ENCODE data around the gene NTNG1. TPM values are rescaled to one million over a fixed set of nuclear protein-coding genes. Genes with fewer than 3 reads are reported as not detected.

The NTNG1 gene
- total and polyA plus RNA-seq, 2 of the 8 experiments (the other 6 are each of a cell fraction or from before 2014, with no cell fraction given) = 1.2 to 4.1 TPM

GRCh38 chr1:107526524-107527198 is 385.8 kb downstream of the NTNG1 start (continued):
- TF ChIP-seq, protein P1, sequence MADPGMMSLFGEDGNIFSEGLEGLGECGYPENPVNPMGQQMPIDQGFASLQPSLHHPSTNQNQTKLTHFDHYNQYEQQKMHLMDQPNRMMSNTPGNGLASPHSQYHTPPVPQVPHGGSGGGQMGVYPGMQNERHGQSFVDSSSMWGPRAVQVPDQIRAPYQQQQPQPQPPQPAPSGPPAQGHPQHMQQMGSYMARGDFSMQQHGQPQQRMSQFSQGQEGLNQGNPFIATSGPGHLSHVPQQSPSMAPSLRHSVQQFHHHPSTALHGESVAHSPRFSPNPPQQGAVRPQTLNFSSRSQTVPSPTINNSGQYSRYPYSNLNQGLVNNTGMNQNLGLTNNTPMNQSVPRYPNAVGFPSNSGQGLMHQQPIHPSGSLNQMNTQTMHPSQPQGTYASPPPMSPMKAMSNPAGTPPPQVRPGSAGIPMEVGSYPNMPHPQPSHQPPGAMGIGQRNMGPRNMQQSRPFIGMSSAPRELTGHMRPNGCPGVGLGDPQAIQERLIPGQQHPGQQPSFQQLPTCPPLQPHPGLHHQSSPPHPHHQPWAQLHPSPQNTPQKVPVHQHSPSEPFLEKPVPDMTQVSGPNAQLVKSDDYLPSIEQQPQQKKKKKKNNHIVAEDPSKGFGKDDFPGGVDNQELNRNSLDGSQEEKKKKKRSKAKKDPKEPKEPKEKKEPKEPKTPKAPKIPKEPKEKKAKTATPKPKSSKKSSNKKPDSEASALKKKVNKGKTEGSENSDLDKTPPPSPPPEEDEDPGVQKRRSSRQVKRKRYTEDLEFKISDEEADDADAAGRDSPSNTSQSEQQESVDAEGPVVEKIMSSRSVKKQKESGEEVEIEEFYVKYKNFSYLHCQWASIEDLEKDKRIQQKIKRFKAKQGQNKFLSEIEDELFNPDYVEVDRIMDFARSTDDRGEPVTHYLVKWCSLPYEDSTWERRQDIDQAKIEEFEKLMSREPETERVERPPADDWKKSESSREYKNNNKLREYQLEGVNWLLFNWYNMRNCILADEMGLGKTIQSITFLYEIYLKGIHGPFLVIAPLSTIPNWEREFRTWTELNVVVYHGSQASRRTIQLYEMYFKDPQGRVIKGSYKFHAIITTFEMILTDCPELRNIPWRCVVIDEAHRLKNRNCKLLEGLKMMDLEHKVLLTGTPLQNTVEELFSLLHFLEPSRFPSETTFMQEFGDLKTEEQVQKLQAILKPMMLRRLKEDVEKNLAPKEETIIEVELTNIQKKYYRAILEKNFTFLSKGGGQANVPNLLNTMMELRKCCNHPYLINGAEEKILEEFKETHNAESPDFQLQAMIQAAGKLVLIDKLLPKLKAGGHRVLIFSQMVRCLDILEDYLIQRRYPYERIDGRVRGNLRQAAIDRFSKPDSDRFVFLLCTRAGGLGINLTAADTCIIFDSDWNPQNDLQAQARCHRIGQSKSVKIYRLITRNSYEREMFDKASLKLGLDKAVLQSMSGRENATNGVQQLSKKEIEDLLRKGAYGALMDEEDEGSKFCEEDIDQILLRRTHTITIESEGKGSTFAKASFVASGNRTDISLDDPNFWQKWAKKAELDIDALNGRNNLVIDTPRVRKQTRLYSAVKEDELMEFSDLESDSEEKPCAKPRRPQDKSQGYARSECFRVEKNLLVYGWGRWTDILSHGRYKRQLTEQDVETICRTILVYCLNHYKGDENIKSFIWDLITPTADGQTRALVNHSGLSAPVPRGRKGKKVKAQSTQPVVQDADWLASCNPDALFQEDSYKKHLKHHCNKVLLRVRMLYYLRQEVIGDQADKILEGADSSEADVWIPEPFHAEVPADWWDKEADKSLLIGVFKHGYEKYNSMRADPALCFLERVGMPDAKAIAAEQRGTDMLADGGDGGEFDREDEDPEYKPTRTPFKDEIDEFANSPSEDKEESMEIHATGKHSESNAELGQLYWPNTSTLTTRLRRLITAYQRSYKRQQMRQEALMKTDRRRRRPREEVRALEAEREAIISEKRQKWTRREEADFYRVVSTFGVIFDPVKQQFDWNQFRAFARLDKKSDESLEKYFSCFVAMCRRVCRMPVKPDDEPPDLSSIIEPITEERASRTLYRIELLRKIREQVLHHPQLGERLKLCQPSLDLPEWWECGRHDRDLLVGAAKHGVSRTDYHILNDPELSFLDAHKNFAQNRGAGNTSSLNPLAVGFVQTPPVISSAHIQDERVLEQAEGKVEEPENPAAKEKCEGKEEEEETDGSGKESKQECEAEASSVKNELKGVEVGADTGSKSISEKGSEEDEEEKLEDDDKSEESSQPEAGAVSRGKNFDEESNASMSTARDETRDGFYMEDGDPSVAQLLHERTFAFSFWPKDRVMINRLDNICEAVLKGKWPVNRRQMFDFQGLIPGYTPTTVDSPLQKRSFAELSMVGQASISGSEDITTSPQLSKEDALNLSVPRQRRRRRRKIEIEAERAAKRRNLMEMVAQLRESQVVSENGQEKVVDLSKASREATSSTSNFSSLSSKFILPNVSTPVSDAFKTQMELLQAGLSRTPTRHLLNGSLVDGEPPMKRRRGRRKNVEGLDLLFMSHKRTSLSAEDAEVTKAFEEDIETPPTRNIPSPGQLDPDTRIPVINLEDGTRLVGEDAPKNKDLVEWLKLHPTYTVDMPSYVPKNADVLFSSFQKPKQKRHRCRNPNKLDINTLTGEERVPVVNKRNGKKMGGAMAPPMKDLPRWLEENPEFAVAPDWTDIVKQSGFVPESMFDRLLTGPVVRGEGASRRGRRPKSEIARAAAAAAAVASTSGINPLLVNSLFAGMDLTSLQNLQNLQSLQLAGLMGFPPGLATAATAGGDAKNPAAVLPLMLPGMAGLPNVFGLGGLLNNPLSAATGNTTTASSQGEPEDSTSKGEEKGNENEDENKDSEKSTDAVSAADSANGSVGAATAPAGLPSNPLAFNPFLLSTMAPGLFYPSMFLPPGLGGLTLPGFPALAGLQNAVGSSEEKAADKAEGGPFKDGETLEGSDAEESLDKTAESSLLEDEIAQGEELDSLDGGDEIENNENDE (IDR thresholded peaks at IDR 0.05; ENCODE audit: insufficient replicate concordance, low read length) = no peak
